Mesenchymal stem cell (in vitro differentiated cells and primary cell): ENCODE data around the gene DPP10.

Experiments
- DNase-seq: peaks from one replicate; pipeline ENCODE4 v3.0.0-alpha.2; 2013
- H2AFZ ChIP-seq: one replicate; pipeline ENCODE4 v1.6.1; 2013; ENCODE audit warnings: low read depth, mild to moderate bottlenecking, control low read depth, inconsistent platforms, low read length, moderate library complexity
- H2AK5ac ChIP-seq: 2 replicates; pipeline ENCODE4 v1.6.1; 2013; ENCODE audit warnings: low read length, moderate library complexity, mild to moderate bottlenecking, inconsistent platforms; ENCODE audit not compliant: severe bottlenecking
- H2BK120ac ChIP-seq: one replicate; pipeline ENCODE4 v1.6.1; 2013; ENCODE audit warnings: low read depth, mild to moderate bottlenecking, inconsistent platforms, low read length, moderate library complexity
- H2BK12ac ChIP-seq, 2 experiments: one replicate each; pipeline ENCODE4 v1.6.1; 2013; ENCODE audit warnings: inconsistent platforms in 2 of 2, low read length in 2 of 2, mild to moderate bottlenecking in 2 of 2, moderate library complexity in 2 of 2, control low read depth in 1 of 2
- H2BK15ac ChIP-seq: one replicate; pipeline ENCODE4 v1.6.1; 2013; ENCODE audit warnings: mild to moderate bottlenecking, low read depth, inconsistent platforms; ENCODE audit not compliant: poor library complexity, severe bottlenecking
- H2BK5ac ChIP-seq: 2 replicates; pipeline ENCODE4 v1.6.1; 2013; ENCODE audit warnings: low read depth, mild to moderate bottlenecking, low read length, control low read depth, inconsistent platforms; ENCODE audit not compliant: poor library complexity, severe bottlenecking
- H3K14ac ChIP-seq, 2 experiments: one replicate each; pipeline ENCODE4 v1.6.1; 2013; ENCODE audit warnings: inconsistent platforms in 2 of 2, low read length in 2 of 2, control low read depth in 1 of 2, mild to moderate bottlenecking in 1 of 2, moderate library complexity in 1 of 2
- H3K18ac ChIP-seq, 2 experiments: one replicate each; pipeline ENCODE4 v1.6.1; 2013; ENCODE audit warnings: inconsistent platforms in 2 of 2, low read length in 2 of 2, control low read depth in 1 of 2, low read depth in 1 of 2, mild to moderate bottlenecking in 1 of 2
- H3K23ac ChIP-seq, 2 experiments: one replicate each; pipeline ENCODE4 v1.6.1; 2013; ENCODE audit warnings: inconsistent platforms in 2 of 2, low read length in 2 of 2, mild to moderate bottlenecking in 2 of 2, moderate library complexity in 2 of 2, control low read depth in 1 of 2
- H3K27ac ChIP-seq: 2 replicates; pipeline ENCODE4 v1.5.1; 2013; ENCODE audit warnings: mild to moderate bottlenecking, moderate library complexity, low read length, control low read depth, inconsistent platforms; ENCODE audit not compliant: poor library complexity, severe bottlenecking
- H3K27me3 ChIP-seq, 2 experiments: 2 replicates each; pipeline versions ENCODE4 v1.6.1 to v1.7.0; 2013; ENCODE audit warnings: low read length in 2 of 2, mild to moderate bottlenecking in 2 of 2, moderate library complexity in 2 of 2, control low read depth in 1 of 2, inconsistent platforms in 1 of 2; ENCODE audit not compliant: control insufficient read depth in 1 of 2, insufficient read depth in 1 of 2
- H3K36me3 ChIP-seq, 2 experiments: 2 replicates each; pipeline versions ENCODE4 v1.6.1 to v1.7.0; 2013; ENCODE audit warnings: low read length in 2 of 2, control low read depth in 1 of 2, inconsistent platforms in 1 of 2, low read depth in 1 of 2, mild to moderate bottlenecking in 1 of 2; ENCODE audit not compliant: insufficient read depth in 2 of 2, control insufficient read depth in 1 of 2
- H3K4ac ChIP-seq, 2 experiments: one replicate each; pipeline ENCODE4 v1.6.1; 2013; ENCODE audit warnings: inconsistent platforms in 2 of 2, low read length in 2 of 2, mild to moderate bottlenecking in 2 of 2, moderate library complexity in 2 of 2, control low read depth in 1 of 2, low read depth in 1 of 2
- H3K4me1 ChIP-seq: 2 replicates; pipeline ENCODE4 v1.6.1; 2013; ENCODE audit warnings: low read depth, low read length, control low read depth; ENCODE audit not compliant: control insufficient read depth, insufficient read depth
- H3K4me2 ChIP-seq: 2 replicates; pipeline ENCODE4 v1.6.1; 2013; ENCODE audit warnings: low read length, mild to moderate bottlenecking, inconsistent platforms; ENCODE audit not compliant: poor library complexity, severe bottlenecking
- H3K4me3 ChIP-seq, 2 experiments: 2 replicates each; pipeline versions ENCODE4 v1.5.1 to v1.7.0; 2013; ENCODE audit warnings: low read length in 2 of 2, mild to moderate bottlenecking in 2 of 2, control low read depth in 1 of 2, low read depth in 1 of 2; ENCODE audit not compliant: insufficient read depth in 1 of 2
- H3K79me1 ChIP-seq: replicated peaks from 2 replicates; pipeline ENCODE4 v1.6.1; 2013; ENCODE audit warnings: mild to moderate bottlenecking, control low read depth, low read length, inconsistent platforms; ENCODE audit not compliant: poor library complexity, severe bottlenecking
- H3K9ac ChIP-seq: 2 replicates; pipeline ENCODE4 v1.7.0; 2013; ENCODE audit warnings: mild to moderate bottlenecking, low read length, moderate library complexity
- H3K9me3 ChIP-seq: 2 replicates; pipeline ENCODE4 v1.7.0; 2013; ENCODE audit warnings: mild to moderate bottlenecking, low read length; ENCODE audit not compliant: control insufficient read depth
- H4K8ac ChIP-seq: one replicate; pipeline ENCODE4 v1.6.1; 2013; ENCODE audit warnings: inconsistent platforms, mild to moderate bottlenecking, low read length, moderate library complexity
- H4K91ac ChIP-seq: one replicate; pipeline ENCODE4 v1.6.1; 2013; ENCODE audit warnings: mild to moderate bottlenecking, low read length, inconsistent platforms
- WGBS: methylation state at CpG from one replicate; pipeline ENCODE4 v1.1.7; 2013; ENCODE audit warnings: mixed read lengths; 5-methylcytosine and 5-hydroxymethylcytosine counted together

The DPP10 gene

GRCh38 chr2:115285416-115285815 is 843.0 kb downstream of the DPP10 start:
- Histone ChIP-seq H3K23ac (no peak overlapping the region), H3K4me1 (no peaks in the 10 kb centered on the region), H2AK5ac (no peak overlapping the region), H3K4ac (no peak overlapping the region), H3K18ac (no peak overlapping the region), H3K4me2 (no peak overlapping the region), H4K91ac (no peak overlapping the region), H3K9ac (no peak overlapping the region), H3K9me3 (peaks cover 4% of the 10 kb centered on the region), H3K4me3 (no peak overlapping the region), H2BK15ac (no peak overlapping the region), H2BK12ac (no peak overlapping the region), H3K14ac (no peak overlapping the region), H3K27ac (no peak overlapping the region), H2BK5ac (no peak overlapping the region), H2AFZ (no peak overlapping the region), H3K27me3 (no peaks in the 10 kb centered on the region), H3K36me3 (no peaks in the 10 kb centered on the region), H2BK120ac (no peak overlapping the region), H4K8ac (no peak overlapping the region), H3K79me1 (no peaks in the 10 kb centered on the region)
- WGBS, result 85% methylated on average over 3 of the region's 3 CpGs
- DNase-seq, result no peak

- Histone ChIP-seq H2BK120ac (no peak overlapping the region), H3K23ac (no peak overlapping the region), H3K27ac (no peak overlapping the region), H2BK5ac (no peak overlapping the region), H3K79me1 (no peaks in the 10 kb centered on the region), H3K36me3 (no peaks in the 10 kb centered on the region), H3K9ac (no peak overlapping the region), H2AK5ac (no peak overlapping the region), H3K9me3 (peaks cover 4% of the 10 kb centered on the region), H4K91ac (no peak overlapping the region), H3K4me2 (no peak overlapping the region), H3K4me1 (no peaks in the 10 kb centered on the region), H4K8ac (no peak overlapping the region), H3K18ac (no peak overlapping the region), H2AFZ (no peak overlapping the region), H3K14ac (no peak overlapping the region), H3K4ac (no peak overlapping the region), H3K4me3 (no peak overlapping the region), H3K27me3 (no peaks in the 10 kb centered on the region), H2BK12ac (no peak overlapping the region), H2BK15ac (no peak overlapping the region)
- DNase-seq, result no peak
- 80% methylated on average over 1 of the region's 1 CpG for WGBS
Observed at GRCh38 chr2:115290478-115290877, 848.0 kb downstream of the DPP10 start.

- Histone ChIP-seq H3K14ac (no peak overlapping the region), H3K4me2 (no peak overlapping the region), H3K79me1 (no peaks in the 10 kb centered on the region), H2AK5ac (no peak overlapping the region), H3K27ac (no peak overlapping the region), H2BK120ac (no peak overlapping the region), H3K36me3 (no peaks in the 10 kb centered on the region), H3K27me3 (no peaks in the 10 kb centered on the region), H3K9me3 (no peaks in the 10 kb centered on the region), H4K8ac (no peak overlapping the region), H2AFZ (no peak overlapping the region), H3K4me3 (no peak overlapping the region), H3K4ac (no peak overlapping the region), H2BK15ac (no peak overlapping the region), H2BK5ac (no peak overlapping the region), H3K23ac (no peak overlapping the region), H2BK12ac (no peak overlapping the region), H3K18ac (no peak overlapping the region), H4K91ac (no peak overlapping the region), H3K9ac (no peak overlapping the region), H3K4me1 (no peaks in the 10 kb centered on the region)
- no peak for DNase-seq
- 92% methylated on average over 2 of the region's 3 CpGs for WGBS
Observed at GRCh38 chr2:115292742-115293141, 850.3 kb downstream of the DPP10 start.

GRCh38 chr2:115294999-115295398 is 852.6 kb downstream of the DPP10 start:
- Histone ChIP-seq H2BK12ac (no peak overlapping the region), H3K4me2 (no peak overlapping the region), H3K9me3 (no peaks in the 10 kb centered on the region), H3K27ac (no peak overlapping the region), H2AFZ (no peak overlapping the region), H3K4ac (no peak overlapping the region), H2BK15ac (no peak overlapping the region), H3K36me3 (no peaks in the 10 kb centered on the region), H3K4me1 (no peaks in the 10 kb centered on the region), H2AK5ac (no peak overlapping the region), H3K18ac (no peak overlapping the region), H3K79me1 (no peaks in the 10 kb centered on the region), H3K27me3 (no peaks in the 10 kb centered on the region), H4K8ac (no peak overlapping the region), H4K91ac (no peak overlapping the region), H3K4me3 (no peak overlapping the region), H2BK120ac (no peak overlapping the region), H3K14ac (no peak overlapping the region), H3K23ac (no peak overlapping the region), H2BK5ac (no peak overlapping the region), H3K9ac (no peak overlapping the region)
- DNase-seq, result no peak
- WGBS, result 78% methylated on average over 4 of the region's 5 CpGs
